Tibial nerve (tissue), 3 donors: ENCODE data around the gene MAP3K7.

Experiments used
- POLR2A ChIP-seq, 2 donors: fragments of 450-650 bp; IDR thresholded peaks; one replicate each; pipeline ENCODE4 v1.6.1; 2017; ENCODE audit warnings: antibody characterized with exemption in 2 of 2, mild to moderate bottlenecking in 2 of 2, moderate library complexity in 2 of 2
- TF ChIP-seq, protein P1 (sequence below), 5 experiments: fragments of 200-600 bp in 3 of 5; fragments of 450-650 bp in 2 of 5; sonication (generic) in 3 of 5; IDR thresholded peaks; one replicate each; pipeline ENCODE4 v1.5.1; 2016 to 2019; ENCODE audit warnings: antibody characterized with exemption in 5 of 5, mild to moderate bottlenecking in 3 of 5, moderate library complexity in 2 of 5

DNA sequence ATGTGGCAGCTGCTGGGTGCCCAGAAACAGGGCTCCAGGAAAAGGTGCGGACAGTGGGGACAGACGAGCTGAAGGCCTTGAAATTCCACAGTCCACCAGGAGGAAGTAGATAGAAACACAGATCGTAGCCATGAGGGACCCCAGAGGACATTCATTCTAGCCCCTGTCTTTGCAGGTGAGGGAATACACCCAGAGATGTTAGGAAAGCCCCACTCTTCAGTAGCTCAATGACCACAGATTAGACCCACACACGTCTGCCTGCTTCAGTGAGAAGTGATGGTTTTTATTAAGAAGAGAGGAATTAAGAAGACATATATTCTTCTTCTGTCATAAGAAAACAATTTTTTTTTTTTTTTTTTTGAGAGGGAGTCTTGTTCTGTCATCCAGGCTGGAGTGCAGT lies 123.0 kb downstream of the MAP3K7 start:
- TF ChIP-seq POLR2A (IDR thresholded peaks at IDR 0.05) = no peak
- TF ChIP-seq, protein P1, sequence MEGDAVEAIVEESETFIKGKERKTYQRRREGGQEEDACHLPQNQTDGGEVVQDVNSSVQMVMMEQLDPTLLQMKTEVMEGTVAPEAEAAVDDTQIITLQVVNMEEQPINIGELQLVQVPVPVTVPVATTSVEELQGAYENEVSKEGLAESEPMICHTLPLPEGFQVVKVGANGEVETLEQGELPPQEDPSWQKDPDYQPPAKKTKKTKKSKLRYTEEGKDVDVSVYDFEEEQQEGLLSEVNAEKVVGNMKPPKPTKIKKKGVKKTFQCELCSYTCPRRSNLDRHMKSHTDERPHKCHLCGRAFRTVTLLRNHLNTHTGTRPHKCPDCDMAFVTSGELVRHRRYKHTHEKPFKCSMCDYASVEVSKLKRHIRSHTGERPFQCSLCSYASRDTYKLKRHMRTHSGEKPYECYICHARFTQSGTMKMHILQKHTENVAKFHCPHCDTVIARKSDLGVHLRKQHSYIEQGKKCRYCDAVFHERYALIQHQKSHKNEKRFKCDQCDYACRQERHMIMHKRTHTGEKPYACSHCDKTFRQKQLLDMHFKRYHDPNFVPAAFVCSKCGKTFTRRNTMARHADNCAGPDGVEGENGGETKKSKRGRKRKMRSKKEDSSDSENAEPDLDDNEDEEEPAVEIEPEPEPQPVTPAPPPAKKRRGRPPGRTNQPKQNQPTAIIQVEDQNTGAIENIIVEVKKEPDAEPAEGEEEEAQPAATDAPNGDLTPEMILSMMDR (IDR thresholded peaks at IDR 0.05) = no peak
